ENCODE results near the gene PAPSS2. TPM values are rescaled to one million over a fixed set of nuclear protein-coding genes. Genes with fewer than 3 reads are reported as not detected.

Gene PAPSS2
- total and polyA plus RNA-seq, 2 experiments from 2014 or later, result 13.2 to 19.6 TPM

GRCh38 chr10:87658321-87658795 lies 1.3 kb upstream of the PAPSS2 start:
- Histone ChIP-seq H3K9me2 (ENCODE audit: insufficient read depth) (no peaks in the 10 kb centered on the region), H3K4me1 (ENCODE audit: insufficient read depth) (peaks cover 42% of the 10 kb centered on the region), H3K27ac (ENCODE audit: low read depth) (no peak overlapping the region), H3K4me3 (no peak overlapping the region), H3F3A (replicated peaks; ENCODE audit: low read depth) (0 out of 2 replicates have a peak, but pooled peaks cover 3% of the 10 kb centered on the region), H4K20me1 (replicated peaks; ENCODE audit: insufficient read depth) (no peaks in the 10 kb centered on the region; the same call in 1 of the 2 replicates), H3K4me2 (no peak overlapping the region), H2AFZ (no peak overlapping the region), H3K27me3 (ENCODE audit: insufficient read depth) (no peaks in the 10 kb centered on the region), H3K36me3 (ENCODE audit: insufficient read depth) (no peaks in the 10 kb centered on the region), H3K79me2 (replicated peaks; ENCODE audit: insufficient read depth) (peaks cover 28% of the 10 kb centered on the region)
- Mint-ChIP-seq H3K4me3 (no peak overlapping the region), H3K4me1 (peaks cover 56% of the 10 kb centered on the region), H3K27me3 (ENCODE audit: insufficient read depth, low read depth, poor library complexity) (peaks cover 10% of the 10 kb centered on the region), H3K9me3 (no peaks in the 10 kb centered on the region; the same call in 2 of the 3 replicates), H3K27ac (no peak overlapping the region), H3K36me3 (ENCODE audit: low read depth) (no peaks in the 10 kb centered on the region)
- TF ChIP-seq ZNF331 (CRISPR knock-in tag; IDR thresholded peaks at IDR 0.05; ENCODE audit: low read depth) (no peak), STAT1 (IDR thresholded peaks at IDR 0.05; ENCODE audit: unreplicated experiment) (no peak), CREB1 (CRISPR knock-in tag; IDR thresholded peaks at IDR 0.05; ENCODE audit: low read depth) (no peak), ETS1 (IDR thresholded peaks at IDR 0.05) (no peak), EZH2phosphoT487 (IDR thresholded peaks at IDR 0.05; ENCODE audit: unreplicated experiment) (no peak), EZH2 (IDR thresholded peaks at IDR 0.05; ENCODE audit: low read depth, unreplicated experiment) (no peak), POLR2AphosphoS5 (IDR thresholded peaks at IDR 0.05; ENCODE audit: low read depth) (no peak), REST (IDR thresholded peaks at IDR 0.05; ENCODE audit: unreplicated experiment) (no peak), ZNF462 (CRISPR knock-in tag; IDR thresholded peaks at IDR 0.05) (no peak), CTCF (conservative IDR thresholded peaks at IDR 0.05; ENCODE audit: low read depth in 2 of 2) (no peak), NANOG (IDR thresholded peaks at IDR 0.05; ENCODE audit: borderline replicate concordance) (no peak), ZNF114 (CRISPR knock-in tag; IDR thresholded peaks at IDR 0.05) (no peak), JUNB (IDR thresholded peaks at IDR 0.05; ENCODE audit: unreplicated experiment) (no peak)
- no peak for ATAC-seq
- DNase-seq (ENCODE audit: low spot score), result no peak

Data from GM23338 (cell line).